ENCODE results near the gene PLEKHM3. TPM values are rescaled to one million over a fixed set of nuclear protein-coding genes. Genes with fewer than 3 reads are reported as not detected.

Gene PLEKHM3
- total and polyA plus RNA-seq, 2 experiments from 2014 or later, result 3.9 to 8.8 TPM

- Mint-ChIP-seq H3K4me3 (no peak overlapping the region; the same call in 2 of the 3 replicates), H3K27me3 (ENCODE audit: insufficient read depth, low read depth, poor library complexity) (peaks cover 12% of the 10 kb centered on the region), H3K4me1 (peaks cover 47% of the 10 kb centered on the region), H3K27ac (peak overlapping the region; percentile 47; the same call in 1 of the 2 replicates), H3K36me3 (ENCODE audit: low read depth) (no peaks in the 10 kb centered on the region), H3K9me3 (no peaks in the 10 kb centered on the region; the same call in 2 of the 3 replicates)
- Histone ChIP-seq H3K79me2 (replicated peaks; ENCODE audit: insufficient read depth) (no peaks in the 10 kb centered on the region), H3F3A (replicated peaks; ENCODE audit: low read depth) (peaks cover 22% of the 10 kb centered on the region), H4K20me1 (replicated peaks; ENCODE audit: insufficient read depth) (no peaks in the 10 kb centered on the region), H3K27ac (ENCODE audit: low read depth) (peak overlapping the region; percentile 67), H3K9me2 (ENCODE audit: insufficient read depth) (no peaks in the 10 kb centered on the region), H3K4me1 (ENCODE audit: insufficient read depth) (peaks cover 42% of the 10 kb centered on the region), H3K4me2 (peak overlapping the region; percentile 56), H3K4me3 (no peak overlapping the region), H3K36me3 (ENCODE audit: insufficient read depth) (no peaks in the 10 kb centered on the region), H3K27me3 (ENCODE audit: insufficient read depth) (no peaks in the 10 kb centered on the region), H2AFZ (peak overlapping the region; percentile 1; the same call in 1 of the 2 replicates)
- DNase-seq (ENCODE audit: low spot score) (peak; percentile 36), ATAC-seq (peak; percentile 20)
- TF ChIP-seq ZNF462 (CRISPR knock-in tag; IDR thresholded peaks at IDR 0.05) (peak; percentile 21; the same call in 1 of the 2 replicates), EZH2 (IDR thresholded peaks at IDR 0.05; ENCODE audit: low read depth, unreplicated experiment) (no peak), CREB1 (CRISPR knock-in tag; IDR thresholded peaks at IDR 0.05; ENCODE audit: low read depth) (no peak), CTCF (conservative IDR thresholded peaks at IDR 0.05; ENCODE audit: low read depth in 2 of 2) (peak in 1 of 2 experiments; percentile 38; a peak in 2 of 4 replicates)
Measured at GRCh38 chr2:207813942-207814341, 211.4 kb downstream of the PLEKHM3 start.

Measured in GM23338 (cell line).